HG02642 (cell line): Measurements from ENCODE around the gene FCN1.
"Not testable (repeated sequence)": the region's sequence is repeated elsewhere in the genome, so short reads cannot be mapped to it uniquely, and the experiment has no call there.

Experiments
- ATAC-seq: cut with Tn5 transposase; IDR thresholded peaks from one replicate; pipeline ENCODE4 v1.9.1; 2021; ENCODE audit warnings: mild to moderate bottlenecking; ENCODE audit not compliant: unreplicated experiment, poor library complexity

FCN1 gene

DNA sequence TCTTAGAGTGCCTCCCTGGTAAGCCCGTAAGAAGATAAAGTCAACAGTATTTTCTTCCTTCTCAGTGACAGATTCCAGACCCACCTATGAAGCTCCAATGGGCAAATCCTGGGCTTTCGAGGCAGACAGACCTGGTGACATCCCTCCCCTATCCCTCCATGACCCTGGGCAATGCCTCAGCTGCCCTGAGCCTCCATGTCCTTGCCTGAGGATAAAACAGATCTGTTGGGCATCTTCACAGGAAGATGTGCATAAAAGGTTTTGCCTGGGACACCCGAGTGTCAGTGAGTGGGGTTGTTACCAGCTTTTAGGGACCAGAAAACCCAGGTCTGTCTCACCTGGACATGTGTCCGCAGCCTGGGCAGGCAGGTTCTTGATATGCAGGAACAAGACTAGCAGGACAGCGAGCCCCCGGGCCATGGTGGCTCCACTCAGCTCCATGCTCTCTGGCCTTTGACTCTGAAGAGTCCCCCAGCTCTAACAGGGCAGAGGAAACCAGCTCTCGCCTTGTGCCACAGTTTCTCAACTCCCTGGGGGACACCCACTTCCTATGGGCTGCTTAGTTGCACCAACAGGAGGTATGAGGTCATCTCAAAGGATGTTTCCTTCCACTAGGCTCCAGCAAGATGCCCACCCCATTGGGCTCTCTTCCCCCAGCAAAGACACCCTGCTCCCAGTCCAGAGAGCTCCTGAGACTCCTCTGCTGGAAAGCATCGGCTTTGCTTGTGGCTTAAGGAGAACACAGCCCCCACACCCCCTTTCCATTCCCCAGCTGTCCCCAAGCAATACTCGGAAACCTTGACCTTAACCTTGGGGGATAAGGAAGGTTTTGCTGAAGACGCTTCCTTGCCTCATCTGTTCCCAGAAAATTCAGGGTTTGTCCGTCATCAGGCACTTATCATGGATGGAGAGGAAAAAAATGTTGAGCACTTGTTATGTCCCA, at the start of gene FCN1:
Gene FCN1 (minus strand): TSS at position 482 of the 943 bp plus-strand sequence. CDS start 41 bp downstream, at position 441.
- no peak for ATAC-seq

DNA sequence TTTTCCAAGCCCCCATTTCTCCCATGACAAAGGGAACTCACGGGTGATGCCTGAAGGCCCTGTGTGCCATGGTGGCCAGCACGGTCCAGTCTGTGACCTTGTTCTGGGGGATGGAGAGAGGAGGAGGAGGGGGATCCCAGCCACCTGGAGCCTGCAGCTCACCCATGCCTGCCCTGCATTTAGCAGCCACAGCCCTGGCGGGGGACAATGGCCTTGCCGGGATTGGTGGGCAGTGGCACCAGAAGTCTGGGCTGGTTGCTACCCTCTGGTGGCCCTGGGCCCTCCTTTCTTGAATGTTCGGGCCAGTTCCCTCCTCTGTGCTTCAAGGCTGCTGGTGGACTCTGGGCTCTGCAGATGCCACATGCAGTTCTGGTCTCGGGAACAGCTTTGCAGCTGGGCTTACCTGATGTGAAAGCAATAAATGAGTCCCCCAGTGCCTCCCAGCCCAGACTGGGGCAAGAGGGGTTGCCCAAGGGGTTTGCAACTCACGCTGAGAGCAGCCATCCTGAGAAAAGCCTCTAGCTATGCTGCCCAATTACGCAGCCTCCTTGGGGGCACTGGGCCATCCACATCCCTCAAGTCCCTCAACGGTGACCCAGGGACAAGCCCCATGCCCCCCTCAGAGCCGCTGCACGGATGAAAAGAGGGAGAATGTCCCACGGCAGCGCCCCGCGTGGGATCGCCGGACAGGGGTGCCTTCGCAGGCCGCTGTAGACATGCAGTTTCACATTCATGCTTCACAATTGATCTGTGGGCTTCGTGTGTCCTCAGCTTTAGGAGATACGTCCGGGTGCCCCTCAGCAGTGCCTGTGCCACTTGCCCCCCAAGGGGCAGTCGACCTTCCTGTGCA, 49.2 kb upstream of the FCN1 start:
- no peak for ATAC-seq

- no peak for ATAC-seq
Measured at GRCh38 chr9:134966270-134966669, 48.6 kb upstream of the FCN1 start.

DNA sequence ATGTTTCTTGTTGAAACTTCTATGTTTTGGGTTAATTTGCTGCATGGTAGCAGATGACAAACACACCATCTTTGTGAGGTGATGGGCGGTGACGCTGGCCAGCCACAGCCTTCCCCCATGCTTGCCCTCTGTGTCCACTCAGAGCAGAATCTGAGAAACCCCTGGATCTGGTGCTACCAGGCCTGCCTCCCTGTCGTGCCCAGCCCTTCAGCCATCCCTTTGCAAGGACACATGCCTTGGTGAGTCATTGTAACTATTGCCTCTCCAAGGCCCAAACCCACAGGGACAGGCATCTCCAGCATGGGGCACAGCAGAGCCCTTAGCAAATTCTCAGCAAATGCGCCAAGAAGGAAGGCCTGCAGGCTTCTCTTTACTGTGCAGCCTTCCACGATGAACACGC, 48.1 kb upstream of the FCN1 start:
- ATAC-seq, result no peak

DNA sequence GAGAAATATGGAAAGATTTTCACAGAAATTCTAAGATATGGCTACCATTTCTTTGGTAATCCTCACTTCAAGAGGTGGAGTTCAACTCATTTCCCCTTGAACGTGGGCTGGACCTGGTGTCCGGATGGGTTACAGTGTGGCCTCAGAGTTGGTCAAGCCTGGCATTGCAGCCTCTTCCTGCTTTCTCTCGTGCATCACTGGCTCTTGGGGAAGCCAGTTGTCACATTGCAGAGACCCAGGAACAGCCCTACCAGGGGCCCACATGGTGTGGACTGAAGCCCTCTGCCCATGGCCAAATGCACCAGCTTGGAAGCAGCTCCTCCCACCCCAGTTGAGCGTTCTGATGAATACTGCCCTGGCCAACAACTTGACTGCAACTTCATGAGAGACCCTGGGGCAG, 47.7 kb upstream of the FCN1 start:
- ATAC-seq, result no peak

DNA sequence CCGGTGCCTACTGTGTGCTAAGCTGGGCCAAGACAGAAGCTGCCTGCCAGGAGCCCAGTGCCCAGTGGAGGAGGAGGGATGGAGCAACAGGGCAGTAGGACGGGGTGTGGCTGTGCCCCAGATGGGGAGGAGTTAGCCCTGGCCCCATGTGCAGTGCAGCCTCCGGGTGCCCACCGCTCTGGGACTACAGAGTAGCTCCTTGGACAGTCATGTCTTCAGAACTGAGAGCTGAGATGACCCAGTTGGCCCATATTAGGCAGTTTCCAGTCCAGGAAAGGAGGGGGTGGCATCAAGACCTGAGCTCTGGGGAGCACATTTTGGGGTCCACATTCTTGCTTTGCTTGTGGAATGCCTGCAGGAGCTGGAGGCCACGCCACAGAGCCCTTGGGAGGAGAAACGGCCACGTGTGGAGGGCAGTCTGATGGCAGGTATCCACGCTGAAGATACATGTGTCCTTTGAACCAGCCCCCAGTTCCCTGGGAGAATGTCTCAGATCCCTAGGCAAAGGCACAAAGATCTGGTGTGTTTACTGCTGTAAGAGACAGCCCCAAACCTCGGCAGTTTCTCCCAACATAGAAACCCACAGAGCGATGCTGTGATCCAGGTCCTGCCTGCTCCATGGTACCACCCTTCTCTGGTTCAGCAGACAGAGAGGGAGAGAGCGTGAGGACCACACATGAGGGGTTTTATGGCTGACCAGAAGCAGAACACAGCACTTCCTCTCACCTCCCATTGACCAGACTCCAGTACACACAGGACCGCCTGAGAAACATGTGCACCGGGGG, 46.8 kb upstream of the FCN1 start:
- ATAC-seq, result no peak

DNA sequence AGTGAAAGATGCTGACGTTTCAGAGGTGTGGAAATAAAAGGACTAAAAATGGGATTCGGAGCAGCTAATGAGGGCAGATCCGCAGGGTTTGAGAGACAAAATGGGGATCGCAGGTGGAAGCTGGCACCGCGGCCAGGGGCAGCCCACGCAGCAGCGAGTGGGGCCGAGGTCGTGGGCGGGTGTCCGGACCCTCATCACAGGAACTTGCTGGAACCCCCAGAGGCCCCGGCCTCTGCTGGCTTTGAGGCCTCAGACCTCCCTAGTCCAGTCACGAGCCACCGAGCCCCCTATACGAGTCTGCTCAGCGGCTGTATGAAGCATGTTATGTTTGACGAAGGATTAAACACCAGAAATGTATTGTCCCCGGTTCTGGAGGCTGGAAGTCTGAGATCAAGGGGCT, 45.8 kb upstream of the FCN1 start:
- no peak for ATAC-seq

DNA sequence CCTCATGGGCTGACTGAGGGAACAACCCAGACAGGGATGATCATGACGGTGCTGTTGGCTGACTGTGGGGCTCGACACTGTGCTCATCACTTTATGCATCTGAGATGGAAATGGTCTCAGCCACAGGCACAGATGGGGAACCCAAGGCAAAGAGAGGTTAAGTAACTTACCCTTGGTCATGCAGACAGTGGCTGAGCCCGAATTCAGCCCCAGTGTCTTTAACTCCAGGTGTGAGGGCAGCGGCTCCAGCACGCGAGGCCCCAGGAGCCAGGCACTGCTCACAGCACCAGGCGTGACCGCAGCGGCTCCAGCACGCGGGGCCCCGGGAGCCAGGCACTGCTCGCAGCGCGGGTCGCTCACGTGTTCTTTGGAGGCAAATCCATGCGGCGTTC, 45.3 kb upstream of the FCN1 start:
- ATAC-seq, result no peak

GRCh38 chr9:134962065-134962972, 44.6 kb upstream of the FCN1 start:
- ATAC-seq, result no peak

DNA sequence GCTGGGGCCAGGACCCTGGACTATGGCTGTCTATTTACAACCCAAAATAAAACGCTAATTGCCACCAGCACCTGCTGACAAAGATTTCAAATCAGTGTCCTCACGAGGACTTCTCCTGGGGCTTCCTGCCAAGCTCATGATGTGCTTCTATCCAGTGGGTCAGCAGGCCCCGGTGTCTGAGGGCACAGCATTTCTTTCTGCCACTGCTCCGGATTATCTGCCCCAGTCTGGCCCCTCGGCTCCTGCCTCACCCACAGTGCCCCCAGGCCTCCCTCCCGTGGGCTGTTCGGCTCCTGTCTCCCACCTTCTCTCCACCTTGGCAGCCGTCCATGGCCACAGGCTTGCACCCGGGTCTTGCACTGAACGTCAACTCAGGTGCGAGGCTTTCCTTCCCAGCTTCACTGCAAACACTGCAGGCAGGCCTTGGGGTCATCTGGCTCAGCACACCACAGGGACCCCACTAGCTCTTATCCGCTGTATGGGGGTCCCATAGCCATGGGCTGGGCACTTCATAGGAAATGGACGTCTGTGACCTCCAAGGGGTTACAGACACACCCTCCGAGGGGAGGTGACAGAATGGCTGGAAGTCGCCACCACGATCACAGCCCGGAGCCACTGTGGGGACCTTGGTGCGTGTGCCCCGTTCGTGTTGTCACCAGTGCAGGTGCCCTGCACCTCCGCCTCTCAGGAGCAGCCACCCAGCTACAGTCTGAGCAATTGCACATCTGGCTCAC, 43.8 kb upstream of the FCN1 start:
- ATAC-seq, result no peak

DNA sequence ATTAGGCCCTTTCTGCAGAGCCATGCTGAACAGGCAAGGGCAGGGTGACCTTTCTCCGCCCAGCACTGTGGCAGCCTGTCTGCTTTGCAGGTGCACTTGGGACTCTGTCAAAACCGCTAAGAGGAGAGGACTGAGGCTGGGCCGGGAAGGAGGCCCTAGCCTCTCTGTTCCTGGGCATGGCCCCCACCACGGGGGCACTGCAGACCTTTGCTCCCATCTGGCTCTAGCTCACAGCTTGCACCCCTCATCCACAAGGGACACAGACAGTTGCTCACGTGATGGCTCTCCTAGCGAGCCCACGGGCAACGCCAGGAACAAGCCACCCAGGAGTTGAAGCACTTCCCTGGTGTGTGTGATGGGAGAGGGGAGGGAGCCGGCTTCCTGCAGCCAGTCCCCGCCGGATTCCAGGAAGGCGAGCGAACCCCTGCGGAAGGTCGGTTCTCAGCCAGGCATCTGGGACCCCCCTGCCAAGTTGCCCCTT, 43.0 kb upstream of the FCN1 start:
- ATAC-seq, result no peak

DNA sequence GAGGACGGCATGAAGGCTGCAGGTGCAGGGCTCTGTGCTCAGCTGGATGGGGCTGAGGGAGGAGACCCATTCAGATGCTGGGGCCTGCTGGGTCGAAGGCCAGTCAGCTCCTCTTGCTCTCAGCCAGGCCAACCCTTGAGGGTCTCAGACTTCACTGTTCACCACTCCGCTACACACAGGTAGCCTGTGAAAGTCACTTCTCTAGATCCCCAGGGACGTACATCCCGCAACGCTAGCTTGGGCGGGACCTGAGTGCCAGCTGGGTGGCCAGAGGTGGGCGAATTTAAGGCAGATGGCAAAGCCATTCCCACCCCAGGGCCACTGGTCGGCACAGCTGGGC, 42.2 kb upstream of the FCN1 start:
- ATAC-seq, result no peak

- ATAC-seq, result no peak
Measured at GRCh38 chr9:134959126-134959970, 41.6 kb upstream of the FCN1 start.

GRCh38 chr9:134957945-134958227, 40.2 kb upstream of the FCN1 start:
- no peak for ATAC-seq

- no peak for ATAC-seq
Measured at GRCh38 chr9:134957165-134957944, 39.6 kb upstream of the FCN1 start.

- ATAC-seq, result not testable (repeated sequence)
Measured at GRCh38 chr9:134956387-134956786, 38.7 kb upstream of the FCN1 start.

DNA sequence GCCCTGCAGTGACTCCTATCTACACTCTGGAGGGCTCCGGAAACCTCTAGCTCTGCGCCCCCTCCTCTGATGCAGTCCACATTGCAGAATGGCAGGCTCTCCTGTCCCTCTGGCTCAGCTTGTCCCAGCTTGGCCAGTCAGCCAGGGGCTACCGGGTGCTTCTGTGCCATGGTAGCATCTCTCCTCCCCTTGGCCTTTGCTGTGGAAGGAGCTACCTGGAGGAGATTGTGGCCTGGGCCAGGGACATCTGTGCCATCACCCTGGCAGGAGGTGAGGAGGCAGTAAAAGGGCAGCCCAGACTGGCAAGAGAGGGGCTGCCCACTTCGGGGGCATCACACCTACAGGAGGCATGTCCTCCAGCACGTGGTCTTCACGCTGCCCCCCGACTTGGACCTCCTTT, 38.1 kb upstream of the FCN1 start:
- no peak for ATAC-seq
